GM23338 (cell line): ENCODE data around the gene ZBTB40. TPM values are rescaled to one million over a fixed set of nuclear protein-coding genes. Genes with fewer than 3 reads are reported as not detected.

ENCODE experiments used
- ATAC-seq: fragments of 200-7000 bp; cut with Tn5 transposase; 3 replicates; pipeline ENCODE4 v1.9.1; 2020
- DNase-seq: peaks from one replicate; pipeline ENCODE4 v3.0.0-alpha.2; 2015; ENCODE audit warnings: low spot score
- H2AFZ ChIP-seq: fragments of 200-600 bp; sonication (generic); 2 replicates; pipeline ENCODE4 v1.8.0; 2016; ENCODE audit warnings: antibody characterized with exemption, mild to moderate bottlenecking, moderate library complexity
- H3F3A ChIP-seq: fragments of 200-600 bp; sonication (generic); replicated peaks from 2 replicates; pipeline ENCODE4 v1.8.0; 2017; ENCODE audit warnings: antibody characterized with exemption, mixed run types, low read depth
- H3K27ac ChIP-seq: fragments of 200-600 bp; sonication (generic); 2 replicates; pipeline ENCODE4 v1.6.1; 2016; ENCODE audit warnings: low read depth
- H3K27me3 ChIP-seq: fragments of 200-600 bp; sonication (generic); 2 replicates; pipeline ENCODE4 v1.8.0; 2016; ENCODE audit warnings: mild to moderate bottlenecking, mixed run types, moderate library complexity; ENCODE audit not compliant: insufficient read depth
- H3K36me3 ChIP-seq: fragments of 200-600 bp; sonication (generic); 2 replicates; pipeline ENCODE4 v1.8.0; 2016; ENCODE audit warnings: mild to moderate bottlenecking; ENCODE audit not compliant: insufficient read depth
- H3K4me1 ChIP-seq: fragments of 200-600 bp; sonication (generic); 2 replicates; pipeline ENCODE4 v1.8.0; 2016; ENCODE audit warnings: mild to moderate bottlenecking, moderate library complexity; ENCODE audit not compliant: insufficient read depth
- H3K4me2 ChIP-seq: fragments of 200-600 bp; sonication (generic); 2 replicates; pipeline ENCODE4 v1.7.1; 2017; ENCODE audit warnings: mixed run types
- H3K4me3 ChIP-seq: fragments of 200-600 bp; sonication (generic); 2 replicates; pipeline ENCODE4 v1.6.1; 2016; ENCODE audit warnings: mixed run types
- H3K79me2 ChIP-seq: fragments of 200-600 bp; sonication (generic); replicated peaks from 2 replicates; pipeline ENCODE4 v1.8.0; 2017; ENCODE audit warnings: mild to moderate bottlenecking; ENCODE audit not compliant: insufficient read depth
- H3K9me2 ChIP-seq: fragments of 200-600 bp; sonication (generic); 2 replicates; pipeline ENCODE4 v1.8.0; 2017; ENCODE audit not compliant: insufficient read depth
- H4K20me1 ChIP-seq: fragments of 200-600 bp; sonication (generic); replicated peaks from 2 replicates; pipeline ENCODE4 v1.8.0; 2017; ENCODE audit warnings: mild to moderate bottlenecking; ENCODE audit not compliant: insufficient read depth
- H3K27ac Mint-ChIP-seq: 2 replicates; pipeline ENCODE4 v1.8.0; 2020; ENCODE audit warnings: inconsistent platforms, mild to moderate bottlenecking, moderate library complexity, mixed read lengths
- H3K27me3 Mint-ChIP-seq: 3 replicates; pipeline ENCODE4 v1.8.0; 2022; ENCODE audit warnings: low read depth, mild to moderate bottlenecking, moderate library complexity, mixed read lengths, inconsistent platforms; ENCODE audit not compliant: insufficient read depth, poor library complexity
- H3K36me3 Mint-ChIP-seq: 3 replicates; pipeline ENCODE4 v1.8.0; 2021; ENCODE audit warnings: low read depth, mild to moderate bottlenecking, inconsistent platforms, moderate library complexity, mixed read lengths
- H3K4me1 Mint-ChIP-seq: 3 replicates; pipeline ENCODE4 v1.8.0; 2020; ENCODE audit warnings: mild to moderate bottlenecking, inconsistent platforms, mixed read lengths
- H3K4me3 Mint-ChIP-seq: 3 replicates; pipeline ENCODE4 v1.8.0; 2021; ENCODE audit warnings: moderate library complexity, mild to moderate bottlenecking, inconsistent platforms, mixed read lengths
- H3K9me3 Mint-ChIP-seq: 3 replicates; pipeline ENCODE4 v1.8.0; 2020; ENCODE audit warnings: moderate library complexity, mild to moderate bottlenecking, inconsistent platforms, mixed read lengths
- CREB1 ChIP-seq: fragments of 250-450 bp; sonication (Bioruptor Pico); IDR thresholded peaks from 2 replicates; pipeline ENCODE4 v1.5.0; 2020; ENCODE audit warnings: low read depth, mild to moderate bottlenecking, moderate library complexity
- EZH2 ChIP-seq: fragments of 200-600 bp; sonication (generic); IDR thresholded peaks from one replicate; pipeline ENCODE4 v1.8.0; 2017; ENCODE audit warnings: antibody characterized with exemption, mild to moderate bottlenecking, low read depth; ENCODE audit not compliant: unreplicated experiment
- EZH2phosphoT487 ChIP-seq: fragments of 200-600 bp; sonication (generic); IDR thresholded peaks from one replicate; pipeline ENCODE4 v1.8.1; 2018; ENCODE audit warnings: antibody characterized with exemption; ENCODE audit not compliant: unreplicated experiment
- NANOG ChIP-seq: IDR thresholded peaks from 2 replicates; pipeline ENCODE4 v1.6.1; 2016; ENCODE audit warnings: antibody characterized with exemption, borderline replicate concordance
- POLR2AphosphoS5 ChIP-seq: IDR thresholded peaks from 2 replicates; pipeline ENCODE4 v1.6.1; 2016; ENCODE audit warnings: antibody characterized with exemption, low read depth
- STAT1 ChIP-seq: IDR thresholded peaks from one replicate; pipeline ENCODE4 v1.6.1; 2016; ENCODE audit warnings: antibody characterized with exemption; ENCODE audit not compliant: unreplicated experiment
- ZNF114 ChIP-seq: fragments of 250-450 bp; sonication (Bioruptor Pico); IDR thresholded peaks from 2 replicates; pipeline ENCODE4 v1.5.0; 2020; ENCODE audit warnings: mild to moderate bottlenecking, moderate library complexity
- ZNF331 ChIP-seq: fragments of 250-450 bp; sonication (Bioruptor Pico); IDR thresholded peaks from 2 replicates; pipeline ENCODE4 v1.5.0; 2020; ENCODE audit warnings: low read depth, mild to moderate bottlenecking, moderate library complexity
- polyA plus RNA-seq: library from polyadenylated mRNA; unstranded; fragments of >200 nt; fragmentation: Nextera tagmentation; extraction: Ambion mirVana; gene quantifications from 2 replicates; pipeline ENCODE4 v1.2.1, GENCODE V29; 2016
- total RNA-seq: library from RNA; depleted of rRNA; stranded (reverse); fragments of >200 nt; shearing (Covaris generic); gene quantifications from 2 replicates; pipeline ENCODE4 v1.2.3, GENCODE V29; 2014
- TF ChIP-seq, protein P1 (sequence below): IDR thresholded peaks from 2 replicates; pipeline ENCODE4 v1.6.1; 2016; ENCODE audit warnings: antibody characterized with exemption
- TF ChIP-seq, protein P2 (sequence below): IDR thresholded peaks from one replicate; pipeline ENCODE4 v1.6.1; 2018; ENCODE audit warnings: antibody characterized with exemption; ENCODE audit not compliant: unreplicated experiment
- TF ChIP-seq, protein P3 (sequence below), 2 experiments: fragments of 200-600 bp in 1 of 2; sonication (generic) in 1 of 2; conservative IDR thresholded peaks; 2 replicates each; pipeline versions ENCODE4 v1.5.1 to v1.6.1; 2016 to 2017; ENCODE audit warnings: antibody characterized with exemption in 2 of 2, low read depth in 2 of 2, mild to moderate bottlenecking in 2 of 2, moderate library complexity in 1 of 2
- TF ChIP-seq, protein P4 (sequence below): fragments of 250-450 bp; sonication (Bioruptor Pico); IDR thresholded peaks from 2 replicates; pipeline ENCODE4 v1.5.0; 2020; ENCODE audit warnings: mild to moderate bottlenecking, moderate library complexity

Gene ZBTB40
- total and polyA plus RNA-seq, 2 experiments from 2014 or later = 3.1 to 22.7 TPM

DNA sequence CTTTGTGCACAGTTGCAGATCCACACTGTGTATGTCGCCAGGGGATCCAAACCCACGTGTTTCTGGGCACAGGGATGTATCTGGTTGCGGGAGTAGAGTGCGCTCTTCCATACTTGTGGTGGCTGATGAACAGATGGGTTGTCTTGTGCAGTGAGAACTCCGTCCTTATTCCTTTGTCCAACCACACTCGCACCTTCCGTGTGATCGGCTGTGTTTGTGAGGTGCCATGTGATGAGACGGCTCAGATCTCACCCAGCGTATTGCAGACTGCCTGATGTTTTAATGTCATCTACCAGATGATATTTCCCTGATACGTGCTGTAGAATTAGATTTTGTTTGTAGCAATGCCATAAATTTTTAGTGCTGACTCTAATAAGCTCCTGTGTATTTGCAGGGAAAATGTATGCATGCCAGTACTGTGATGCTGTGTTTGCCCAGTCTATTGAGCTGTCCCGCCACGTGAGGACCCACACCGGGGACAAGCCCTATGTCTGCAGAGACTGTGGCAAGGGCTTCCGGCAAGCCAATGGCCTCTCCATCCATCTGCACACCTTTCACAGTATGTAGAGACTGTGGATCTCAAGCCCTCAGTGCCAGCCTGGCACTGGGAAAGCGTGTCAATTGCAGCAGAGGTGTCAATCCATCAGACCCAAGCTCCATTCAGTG, 65.4 kb downstream of the ZBTB40 start:
- Histone ChIP-seq H3K4me2 (no peak overlapping the region), H3K4me3 (no peak overlapping the region), H3K27ac (no peak overlapping the region), H3K9me2 (no peaks in the 10 kb centered on the region), H3K36me3 (peaks cover 31% of the 10 kb centered on the region), H3K79me2 (no peaks in the 10 kb centered on the region), H4K20me1 (no peaks in the 10 kb centered on the region), H3K4me1 (no peaks in the 10 kb centered on the region), H2AFZ (no peak overlapping the region), H3F3A (no peaks in the 10 kb centered on the region), H3K27me3 (no peaks in the 10 kb centered on the region)
- H3K9me3 Mint-ChIP-seq = no peaks in the 10 kb centered on the region
- no peak overlapping the region for H3K27ac Mint-ChIP-seq
- H3K27me3 Mint-ChIP-seq = no peaks in the 10 kb centered on the region
- H3K4me1 Mint-ChIP-seq = no peaks in the 10 kb centered on the region
- no peak overlapping the region for H3K4me3 Mint-ChIP-seq
- TF ChIP-seq, protein P1, sequence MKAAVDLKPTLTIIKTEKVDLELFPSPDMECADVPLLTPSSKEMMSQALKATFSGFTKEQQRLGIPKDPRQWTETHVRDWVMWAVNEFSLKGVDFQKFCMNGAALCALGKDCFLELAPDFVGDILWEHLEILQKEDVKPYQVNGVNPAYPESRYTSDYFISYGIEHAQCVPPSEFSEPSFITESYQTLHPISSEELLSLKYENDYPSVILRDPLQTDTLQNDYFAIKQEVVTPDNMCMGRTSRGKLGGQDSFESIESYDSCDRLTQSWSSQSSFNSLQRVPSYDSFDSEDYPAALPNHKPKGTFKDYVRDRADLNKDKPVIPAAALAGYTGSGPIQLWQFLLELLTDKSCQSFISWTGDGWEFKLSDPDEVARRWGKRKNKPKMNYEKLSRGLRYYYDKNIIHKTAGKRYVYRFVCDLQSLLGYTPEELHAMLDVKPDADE = no peak
- TF ChIP-seq ZNF331 (CRISPR knock-in tag) (no peak), EZH2 (no peak), CREB1 (CRISPR knock-in tag) (no peak), NANOG (no peak), ZNF114 (CRISPR knock-in tag) (no peak), POLR2AphosphoS5 (no peak), EZH2phosphoT487 (no peak), STAT1 (no peak)
- TF ChIP-seq, protein P2, sequence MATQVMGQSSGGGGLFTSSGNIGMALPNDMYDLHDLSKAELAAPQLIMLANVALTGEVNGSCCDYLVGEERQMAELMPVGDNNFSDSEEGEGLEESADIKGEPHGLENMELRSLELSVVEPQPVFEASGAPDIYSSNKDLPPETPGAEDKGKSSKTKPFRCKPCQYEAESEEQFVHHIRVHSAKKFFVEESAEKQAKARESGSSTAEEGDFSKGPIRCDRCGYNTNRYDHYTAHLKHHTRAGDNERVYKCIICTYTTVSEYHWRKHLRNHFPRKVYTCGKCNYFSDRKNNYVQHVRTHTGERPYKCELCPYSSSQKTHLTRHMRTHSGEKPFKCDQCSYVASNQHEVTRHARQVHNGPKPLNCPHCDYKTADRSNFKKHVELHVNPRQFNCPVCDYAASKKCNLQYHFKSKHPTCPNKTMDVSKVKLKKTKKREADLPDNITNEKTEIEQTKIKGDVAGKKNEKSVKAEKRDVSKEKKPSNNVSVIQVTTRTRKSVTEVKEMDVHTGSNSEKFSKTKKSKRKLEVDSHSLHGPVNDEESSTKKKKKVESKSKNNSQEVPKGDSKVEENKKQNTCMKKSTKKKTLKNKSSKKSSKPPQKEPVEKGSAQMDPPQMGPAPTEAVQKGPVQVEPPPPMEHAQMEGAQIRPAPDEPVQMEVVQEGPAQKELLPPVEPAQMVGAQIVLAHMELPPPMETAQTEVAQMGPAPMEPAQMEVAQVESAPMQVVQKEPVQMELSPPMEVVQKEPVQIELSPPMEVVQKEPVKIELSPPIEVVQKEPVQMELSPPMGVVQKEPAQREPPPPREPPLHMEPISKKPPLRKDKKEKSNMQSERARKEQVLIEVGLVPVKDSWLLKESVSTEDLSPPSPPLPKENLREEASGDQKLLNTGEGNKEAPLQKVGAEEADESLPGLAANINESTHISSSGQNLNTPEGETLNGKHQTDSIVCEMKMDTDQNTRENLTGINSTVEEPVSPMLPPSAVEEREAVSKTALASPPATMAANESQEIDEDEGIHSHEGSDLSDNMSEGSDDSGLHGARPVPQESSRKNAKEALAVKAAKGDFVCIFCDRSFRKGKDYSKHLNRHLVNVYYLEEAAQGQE = no peak
- TF ChIP-seq, protein P3, sequence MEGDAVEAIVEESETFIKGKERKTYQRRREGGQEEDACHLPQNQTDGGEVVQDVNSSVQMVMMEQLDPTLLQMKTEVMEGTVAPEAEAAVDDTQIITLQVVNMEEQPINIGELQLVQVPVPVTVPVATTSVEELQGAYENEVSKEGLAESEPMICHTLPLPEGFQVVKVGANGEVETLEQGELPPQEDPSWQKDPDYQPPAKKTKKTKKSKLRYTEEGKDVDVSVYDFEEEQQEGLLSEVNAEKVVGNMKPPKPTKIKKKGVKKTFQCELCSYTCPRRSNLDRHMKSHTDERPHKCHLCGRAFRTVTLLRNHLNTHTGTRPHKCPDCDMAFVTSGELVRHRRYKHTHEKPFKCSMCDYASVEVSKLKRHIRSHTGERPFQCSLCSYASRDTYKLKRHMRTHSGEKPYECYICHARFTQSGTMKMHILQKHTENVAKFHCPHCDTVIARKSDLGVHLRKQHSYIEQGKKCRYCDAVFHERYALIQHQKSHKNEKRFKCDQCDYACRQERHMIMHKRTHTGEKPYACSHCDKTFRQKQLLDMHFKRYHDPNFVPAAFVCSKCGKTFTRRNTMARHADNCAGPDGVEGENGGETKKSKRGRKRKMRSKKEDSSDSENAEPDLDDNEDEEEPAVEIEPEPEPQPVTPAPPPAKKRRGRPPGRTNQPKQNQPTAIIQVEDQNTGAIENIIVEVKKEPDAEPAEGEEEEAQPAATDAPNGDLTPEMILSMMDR (conservative IDR thresholded peaks at IDR 0.05; ENCODE audit: low read depth in 2 of 2) = no peak
- TF ChIP-seq, protein P4, sequence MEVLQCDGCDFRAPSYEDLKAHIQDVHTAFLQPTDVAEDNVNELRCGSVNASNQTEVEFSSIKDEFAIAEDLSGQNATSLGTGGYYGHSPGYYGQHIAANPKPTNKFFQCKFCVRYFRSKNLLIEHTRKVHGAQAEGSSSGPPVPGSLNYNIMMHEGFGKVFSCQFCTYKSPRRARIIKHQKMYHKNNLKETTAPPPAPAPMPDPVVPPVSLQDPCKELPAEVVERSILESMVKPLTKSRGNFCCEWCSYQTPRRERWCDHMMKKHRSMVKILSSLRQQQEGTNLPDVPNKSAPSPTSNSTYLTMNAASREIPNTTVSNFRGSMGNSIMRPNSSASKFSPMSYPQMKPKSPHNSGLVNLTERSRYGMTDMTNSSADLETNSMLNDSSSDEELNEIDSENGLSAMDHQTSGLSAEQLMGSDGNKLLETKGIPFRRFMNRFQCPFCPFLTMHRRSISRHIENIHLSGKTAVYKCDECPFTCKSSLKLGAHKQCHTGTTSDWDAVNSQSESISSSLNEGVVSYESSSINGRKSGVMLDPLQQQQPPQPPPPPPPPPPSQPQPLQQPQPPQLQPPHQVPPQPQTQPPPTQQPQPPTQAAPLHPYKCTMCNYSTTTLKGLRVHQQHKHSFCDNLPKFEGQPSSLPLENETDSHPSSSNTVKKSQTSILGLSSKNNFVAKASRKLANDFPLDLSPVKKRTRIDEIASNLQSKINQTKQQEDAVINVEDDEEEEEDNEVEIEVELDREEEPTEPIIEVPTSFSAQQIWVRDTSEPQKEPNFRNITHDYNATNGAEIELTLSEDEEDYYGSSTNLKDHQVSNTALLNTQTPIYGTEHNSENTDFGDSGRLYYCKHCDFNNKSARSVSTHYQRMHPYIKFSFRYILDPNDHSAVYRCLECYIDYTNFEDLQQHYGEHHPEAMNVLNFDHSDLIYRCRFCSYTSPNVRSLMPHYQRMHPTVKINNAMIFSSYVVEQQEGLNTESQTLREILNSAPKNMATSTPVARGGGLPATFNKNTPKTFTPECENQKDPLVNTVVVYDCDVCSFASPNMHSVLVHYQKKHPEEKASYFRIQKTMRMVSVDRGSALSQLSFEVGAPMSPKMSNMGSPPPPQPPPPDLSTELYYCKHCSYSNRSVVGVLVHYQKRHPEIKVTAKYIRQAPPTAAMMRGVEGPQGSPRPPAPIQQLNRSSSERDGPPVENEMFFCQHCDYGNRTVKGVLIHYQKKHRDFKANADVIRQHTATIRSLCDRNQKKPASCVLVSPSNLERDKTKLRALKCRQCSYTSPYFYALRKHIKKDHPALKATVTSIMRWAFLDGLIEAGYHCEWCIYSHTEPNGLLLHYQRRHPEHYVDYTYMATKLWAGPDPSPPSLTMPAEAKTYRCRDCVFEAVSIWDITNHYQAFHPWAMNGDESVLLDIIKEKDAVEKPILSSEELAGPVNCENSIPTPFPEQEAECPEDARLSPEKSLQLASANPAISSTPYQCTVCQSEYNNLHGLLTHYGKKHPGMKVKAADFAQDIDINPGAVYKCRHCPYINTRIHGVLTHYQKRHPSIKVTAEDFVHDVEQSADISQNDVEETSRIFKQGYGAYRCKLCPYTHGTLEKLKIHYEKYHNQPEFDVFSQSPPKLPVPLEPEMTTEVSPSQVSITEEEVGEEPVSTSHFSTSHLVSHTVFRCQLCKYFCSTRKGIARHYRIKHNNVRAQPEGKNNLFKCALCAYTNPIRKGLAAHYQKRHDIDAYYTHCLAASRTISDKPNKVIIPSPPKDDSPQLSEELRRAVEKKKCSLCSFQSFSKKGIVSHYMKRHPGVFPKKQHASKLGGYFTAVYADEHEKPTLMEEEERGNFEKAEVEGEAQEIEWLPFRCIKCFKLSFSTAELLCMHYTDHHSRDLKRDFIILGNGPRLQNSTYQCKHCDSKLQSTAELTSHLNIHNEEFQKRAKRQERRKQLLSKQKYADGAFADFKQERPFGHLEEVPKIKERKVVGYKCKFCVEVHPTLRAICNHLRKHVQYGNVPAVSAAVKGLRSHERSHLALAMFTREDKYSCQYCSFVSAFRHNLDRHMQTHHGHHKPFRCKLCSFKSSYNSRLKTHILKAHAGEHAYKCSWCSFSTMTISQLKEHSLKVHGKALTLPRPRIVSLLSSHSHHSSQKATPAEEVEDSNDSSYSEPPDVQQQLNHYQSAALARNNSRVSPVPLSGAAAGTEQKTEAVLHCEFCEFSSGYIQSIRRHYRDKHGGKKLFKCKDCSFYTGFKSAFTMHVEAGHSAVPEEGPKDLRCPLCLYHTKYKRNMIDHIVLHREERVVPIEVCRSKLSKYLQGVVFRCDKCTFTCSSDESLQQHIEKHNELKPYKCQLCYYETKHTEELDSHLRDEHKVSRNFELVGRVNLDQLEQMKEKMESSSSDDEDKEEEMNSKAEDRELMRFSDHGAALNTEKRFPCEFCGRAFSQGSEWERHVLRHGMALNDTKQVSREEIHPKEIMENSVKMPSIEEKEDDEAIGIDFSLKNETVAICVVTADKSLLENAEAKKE (CRISPR knock-in tag) = no peak
- no peak for DNase-seq
- ATAC-seq = no peak
- peaks cover 21% of the 10 kb centered on the region for H3K36me3 Mint-ChIP-seq
